ENCODE results near the gene NAV2.

DNA sequence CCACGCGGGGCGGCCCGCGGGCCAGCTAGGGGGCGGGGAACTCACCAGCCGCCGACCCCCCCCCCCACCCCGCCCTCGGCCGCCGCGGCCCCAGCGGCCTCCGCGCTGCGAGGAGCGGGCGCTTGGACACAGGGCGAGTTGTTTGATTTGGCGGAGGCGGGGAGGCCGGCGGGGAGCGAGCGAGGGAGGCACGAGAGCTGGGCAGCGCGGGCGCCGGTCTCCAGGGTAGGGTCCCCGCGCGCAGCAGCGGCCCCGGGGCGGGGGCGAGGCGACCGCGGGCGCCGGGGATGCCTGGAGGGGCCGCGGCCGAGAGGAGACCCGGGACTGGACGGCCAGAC, 64.4 kb downstream of the NAV2 start:
- no peak for TF ChIP-seq CTCF (IDR thresholded peaks at IDR 0.05)
- no peak for TF ChIP-seq POLR2AphosphoS5 (IDR thresholded peaks at IDR 0.05; ENCODE audit: low read depth, low read length)
- TF ChIP-seq SIN3A (IDR thresholded peaks at IDR 0.05; ENCODE audit: borderline replicate concordance, insufficient read depth, low read depth, low read length): no peak
- TF ChIP-seq TCF7L2 (IDR thresholded peaks at IDR 0.05; ENCODE audit: low read depth, low read length): no peak
- TF ChIP-seq, protein P1, sequence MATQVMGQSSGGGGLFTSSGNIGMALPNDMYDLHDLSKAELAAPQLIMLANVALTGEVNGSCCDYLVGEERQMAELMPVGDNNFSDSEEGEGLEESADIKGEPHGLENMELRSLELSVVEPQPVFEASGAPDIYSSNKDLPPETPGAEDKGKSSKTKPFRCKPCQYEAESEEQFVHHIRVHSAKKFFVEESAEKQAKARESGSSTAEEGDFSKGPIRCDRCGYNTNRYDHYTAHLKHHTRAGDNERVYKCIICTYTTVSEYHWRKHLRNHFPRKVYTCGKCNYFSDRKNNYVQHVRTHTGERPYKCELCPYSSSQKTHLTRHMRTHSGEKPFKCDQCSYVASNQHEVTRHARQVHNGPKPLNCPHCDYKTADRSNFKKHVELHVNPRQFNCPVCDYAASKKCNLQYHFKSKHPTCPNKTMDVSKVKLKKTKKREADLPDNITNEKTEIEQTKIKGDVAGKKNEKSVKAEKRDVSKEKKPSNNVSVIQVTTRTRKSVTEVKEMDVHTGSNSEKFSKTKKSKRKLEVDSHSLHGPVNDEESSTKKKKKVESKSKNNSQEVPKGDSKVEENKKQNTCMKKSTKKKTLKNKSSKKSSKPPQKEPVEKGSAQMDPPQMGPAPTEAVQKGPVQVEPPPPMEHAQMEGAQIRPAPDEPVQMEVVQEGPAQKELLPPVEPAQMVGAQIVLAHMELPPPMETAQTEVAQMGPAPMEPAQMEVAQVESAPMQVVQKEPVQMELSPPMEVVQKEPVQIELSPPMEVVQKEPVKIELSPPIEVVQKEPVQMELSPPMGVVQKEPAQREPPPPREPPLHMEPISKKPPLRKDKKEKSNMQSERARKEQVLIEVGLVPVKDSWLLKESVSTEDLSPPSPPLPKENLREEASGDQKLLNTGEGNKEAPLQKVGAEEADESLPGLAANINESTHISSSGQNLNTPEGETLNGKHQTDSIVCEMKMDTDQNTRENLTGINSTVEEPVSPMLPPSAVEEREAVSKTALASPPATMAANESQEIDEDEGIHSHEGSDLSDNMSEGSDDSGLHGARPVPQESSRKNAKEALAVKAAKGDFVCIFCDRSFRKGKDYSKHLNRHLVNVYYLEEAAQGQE (IDR thresholded peaks at IDR 0.05; ENCODE audit: insufficient read depth in 1 of 2, low read depth in 2 of 2, low read length in 1 of 2): no peak
